GM04504 (cell line): ENCODE data around the gene MED8.

Source experiments
- DNase-seq: peaks from one replicate; pipeline ENCODE4 v3.0.0-alpha.2; 2012; ENCODE audit warnings: low read depth

Gene MED8

GRCh38 chr1:43334453-43335205, 55.0 kb downstream of the MED8 start:
- no peak for DNase-seq
